Spleen (tissue), 7 donors: ENCODE measurements around the gene NUDT9.

Experiments used
- POLR2A ChIP-seq, 3 donors: fragments of 450-650 bp; IDR thresholded peaks; one replicate each; pipeline ENCODE4 v1.5.1; 2017; ENCODE audit warnings: antibody characterized with exemption in 3 of 3, mild to moderate bottlenecking in 1 of 3
- TF ChIP-seq, protein P1 (sequence below), 11 experiments: fragments of 200-600 bp in 7 of 11; fragments of 450-650 bp in 4 of 11; sonication (generic) in 4 of 11; IDR thresholded peaks in 8 of 11; conservative IDR thresholded peaks in 3 of 11; 1 replicate in 7 of 11; 2 replicates in 4 of 11; pipeline versions ENCODE4 v1.4.0 to v1.8.0; 2016 to 2021; ENCODE audit warnings: antibody characterized with exemption in 11 of 11, inconsistent platforms in 4 of 11, mild to moderate bottlenecking in 1 of 11
- donor health status: DM: no; HTN: no; CAD: no; lungs with moderate emphysema.
- donor health status: DM: no; HTN: no; CAD: no.
- donor health status: DM: no; HTN: no; CAD: no.

DNA sequence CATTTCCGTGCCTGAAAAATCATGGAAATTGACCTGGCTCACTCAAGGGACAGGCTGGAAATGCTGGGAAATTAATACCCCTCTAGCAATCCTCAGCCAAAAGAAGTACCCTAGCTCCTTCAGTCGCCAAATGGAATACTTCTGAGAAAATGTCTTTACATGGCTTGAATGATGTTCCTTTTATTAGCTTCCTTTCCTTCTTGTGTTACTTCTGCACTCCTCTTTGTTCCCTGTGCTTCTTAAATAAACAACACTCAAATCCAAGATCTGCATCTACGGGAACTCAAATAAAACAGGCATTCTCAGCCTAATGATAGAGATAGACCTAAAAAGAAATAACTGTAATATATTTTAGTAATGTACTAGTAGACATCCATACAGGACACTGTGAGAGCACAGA lies 70.7 kb downstream of the NUDT9 start:
- TF ChIP-seq POLR2A (IDR thresholded peaks at IDR 0.05), result no peak
- TF ChIP-seq, protein P1, sequence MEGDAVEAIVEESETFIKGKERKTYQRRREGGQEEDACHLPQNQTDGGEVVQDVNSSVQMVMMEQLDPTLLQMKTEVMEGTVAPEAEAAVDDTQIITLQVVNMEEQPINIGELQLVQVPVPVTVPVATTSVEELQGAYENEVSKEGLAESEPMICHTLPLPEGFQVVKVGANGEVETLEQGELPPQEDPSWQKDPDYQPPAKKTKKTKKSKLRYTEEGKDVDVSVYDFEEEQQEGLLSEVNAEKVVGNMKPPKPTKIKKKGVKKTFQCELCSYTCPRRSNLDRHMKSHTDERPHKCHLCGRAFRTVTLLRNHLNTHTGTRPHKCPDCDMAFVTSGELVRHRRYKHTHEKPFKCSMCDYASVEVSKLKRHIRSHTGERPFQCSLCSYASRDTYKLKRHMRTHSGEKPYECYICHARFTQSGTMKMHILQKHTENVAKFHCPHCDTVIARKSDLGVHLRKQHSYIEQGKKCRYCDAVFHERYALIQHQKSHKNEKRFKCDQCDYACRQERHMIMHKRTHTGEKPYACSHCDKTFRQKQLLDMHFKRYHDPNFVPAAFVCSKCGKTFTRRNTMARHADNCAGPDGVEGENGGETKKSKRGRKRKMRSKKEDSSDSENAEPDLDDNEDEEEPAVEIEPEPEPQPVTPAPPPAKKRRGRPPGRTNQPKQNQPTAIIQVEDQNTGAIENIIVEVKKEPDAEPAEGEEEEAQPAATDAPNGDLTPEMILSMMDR (IDR thresholded peaks at IDR 0.05 in 8 of 11, conservative IDR thresholded peaks at IDR 0.05 in 3 of 11), result no peak
